Ramos (cell line): ENCODE data around the gene RTL5.

Experiments used
- in situ Hi-C: fragments of 300-500 bp; cut with MboI; formaldehyde crosslinking; loops from one replicate; pipeline ENCODE4 v1.14.3; 2022; ENCODE audit warnings: low sequenced_read_pairs; ENCODE audit not compliant: unreplicated experiment

RTL5 gene

GRCh38 chrX:72080150-72080549 lies 51.6 kb downstream of the RTL5 start:
- in situ Hi-C loops: no loop called here

- in situ Hi-C loops: no loop called here
Measured at GRCh38 chrX:72079607-72080006, 52.1 kb downstream of the RTL5 start.

GRCh38 chrX:72078411-72078810 lies 53.3 kb downstream of the RTL5 start:
- in situ Hi-C loops: no loop called here
